HAP-1 (cell line): ENCODE data around the gene G6PC1.
"Not testable (repeated sequence)": the region's sequence is repeated elsewhere in the genome, so short reads cannot be mapped to it uniquely, and the experiment has no call there.

ENCODE experiments used
- DNase-seq, 2 experiments: peaks; one replicate each; pipeline ENCODE4 v3.0.0-alpha.2; 2016 to 2020; ENCODE audit warnings: low spot score in 2 of 2
- H3K27me3 ChIP-seq: fragments of 250-450 bp; sonication (Bioruptor Pico); 2 replicates; pipeline ENCODE4 v1.5.1; 2020; ENCODE audit warnings: low read depth, mild to moderate bottlenecking, moderate library complexity
- H3K36me3 ChIP-seq: fragments of 250-450 bp; sonication (Bioruptor Pico); replicated peaks from 2 replicates; pipeline ENCODE4 v1.5.1; 2020; ENCODE audit warnings: mild to moderate bottlenecking
- H3K4me1 ChIP-seq: fragments of 250-450 bp; sonication (Bioruptor Pico); 2 replicates; pipeline ENCODE4 v1.5.1; 2020; ENCODE audit warnings: mild to moderate bottlenecking
- H3K4me3 ChIP-seq: fragments of 250-450 bp; sonication (Bioruptor Pico); 2 replicates; pipeline ENCODE4 v1.5.1; 2020; ENCODE audit warnings: mild to moderate bottlenecking, moderate library complexity
- H3K9me3 ChIP-seq: fragments of 250-450 bp; sonication (Bioruptor Pico); 2 replicates; pipeline ENCODE4 v1.5.1; 2020; ENCODE audit warnings: mild to moderate bottlenecking, moderate library complexity
- in situ Hi-C: fragments of 300-500 bp; cut with MboI; formaldehyde crosslinking; loops from 3 replicates; pipeline ENCODE4 v1.14.3; 2020; ENCODE audit warnings: low sequenced_read_pairs, inconsistent platforms, mixed read lengths

Gene G6PC1

GRCh38 chr17:42900460-42901331 is at the start of gene G6PC1:
G6PC1 (plus strand) TSS chr17:42900799; CDS start chr17:42900877, 78 bp downstream.
- Histone ChIP-seq H3K4me3 (no peak within 1 kb of the TSS), H3K36me3 (no peaks in the 10 kb centered on the region), H3K4me1 (no peaks in the 10 kb centered on the region), H3K9me3 (no peaks in the 10 kb centered on the region), H3K27me3 (no peaks in the 10 kb centered on the region)
- no peak for DNase-seq
- in situ Hi-C loops: no loop called here

GRCh38 chr17:42850954-42851353 is 49.6 kb upstream of the G6PC1 start, which contains the start of gene AOC3:
AOC3 (plus strand) TSS chr17:42851199; CDS start chr17:42851344, 145 bp downstream.
- no peaks in the 10 kb centered on the region for H3K36me3 ChIP-seq
- no peaks in the 10 kb centered on the region for H3K27me3 ChIP-seq
- in situ Hi-C loops: no loop called here
- H3K4me1 ChIP-seq: no peaks in the 10 kb centered on the region
- no peaks in the 10 kb centered on the region for H3K9me3 ChIP-seq
- no peak within 1 kb of the TSS for H3K4me3 ChIP-seq
- DNase-seq: no peak

GRCh38 chr17:42851371-42852240 is 49.0 kb upstream of the G6PC1 start:
- H3K27me3 ChIP-seq, H3K9me3 ChIP-seq, DNase-seq, H3K4me3 ChIP-seq, H3K4me1 ChIP-seq, H3K36me3 ChIP-seq, in situ Hi-C loops: not testable (repeated sequence)

DNA sequence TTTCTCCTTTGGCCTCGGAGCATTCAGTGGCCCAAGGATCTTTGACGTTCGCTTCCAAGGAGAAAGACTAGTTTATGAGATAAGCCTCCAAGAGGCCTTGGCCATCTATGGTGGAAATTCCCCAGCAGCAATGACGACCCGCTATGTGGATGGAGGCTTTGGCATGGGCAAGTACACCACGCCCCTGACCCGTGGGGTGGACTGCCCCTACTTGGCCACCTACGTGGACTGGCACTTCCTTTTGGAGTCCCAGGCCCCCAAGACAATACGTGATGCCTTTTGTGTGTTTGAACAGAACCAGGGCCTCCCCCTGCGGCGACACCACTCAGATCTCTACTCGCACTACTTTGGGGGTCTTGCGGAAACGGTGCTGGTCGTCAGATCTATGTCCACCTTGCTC is 48.2 kb upstream of the G6PC1 start:
- Histone ChIP-seq H3K4me1 (no peaks in the 10 kb centered on the region), H3K4me3 (no peak overlapping the region), H3K27me3 (no peaks in the 10 kb centered on the region), H3K36me3 (no peaks in the 10 kb centered on the region), H3K9me3 (no peaks in the 10 kb centered on the region)
- no peak for DNase-seq
- in situ Hi-C loops: no loop called here

DNA sequence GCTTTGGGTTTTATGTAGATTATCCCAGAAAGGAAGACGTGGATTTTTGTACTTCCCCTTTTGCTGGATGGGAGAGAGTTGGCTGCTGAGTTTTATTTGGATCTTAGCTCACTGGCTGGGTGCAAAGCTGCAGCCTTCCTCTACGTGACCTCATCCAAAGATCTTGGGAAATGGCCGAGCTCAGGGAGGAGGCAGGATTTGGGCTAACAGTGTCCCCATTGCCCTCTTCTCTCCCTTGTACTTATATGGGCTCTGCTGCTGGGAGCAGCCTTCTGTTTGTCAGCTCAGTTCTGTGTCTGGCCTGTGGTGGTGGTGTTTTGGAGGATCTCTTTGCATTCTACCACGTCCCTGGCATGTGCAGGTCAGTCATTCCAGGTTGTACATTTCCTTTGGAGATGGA is 47.6 kb upstream of the G6PC1 start:
- Histone ChIP-seq H3K4me1 (no peaks in the 10 kb centered on the region), H3K27me3 (no peaks in the 10 kb centered on the region), H3K9me3 (no peaks in the 10 kb centered on the region), H3K36me3 (no peaks in the 10 kb centered on the region), H3K4me3 (no peak overlapping the region)
- in situ Hi-C loops: no loop called here
- no peak for DNase-seq

- Histone ChIP-seq H3K4me1 (no peaks in the 10 kb centered on the region), H3K27me3 (no peaks in the 10 kb centered on the region), H3K36me3 (no peaks in the 10 kb centered on the region), H3K9me3 (no peaks in the 10 kb centered on the region), H3K4me3 (no peak overlapping the region)
- no peak for DNase-seq
- in situ Hi-C loops: no loop called here
Observed at GRCh38 chr17:42853597-42853967, 47.0 kb upstream of the G6PC1 start.

- Histone ChIP-seq H3K4me1 (no peaks in the 10 kb centered on the region), H3K36me3 (no peaks in the 10 kb centered on the region), H3K4me3 (no peak overlapping the region), H3K9me3 (no peaks in the 10 kb centered on the region), H3K27me3 (no peaks in the 10 kb centered on the region)
- in situ Hi-C loops: no loop called here
- DNase-seq: no peak
Observed at GRCh38 chr17:42853968-42854790, 46.4 kb upstream of the G6PC1 start.

DNA sequence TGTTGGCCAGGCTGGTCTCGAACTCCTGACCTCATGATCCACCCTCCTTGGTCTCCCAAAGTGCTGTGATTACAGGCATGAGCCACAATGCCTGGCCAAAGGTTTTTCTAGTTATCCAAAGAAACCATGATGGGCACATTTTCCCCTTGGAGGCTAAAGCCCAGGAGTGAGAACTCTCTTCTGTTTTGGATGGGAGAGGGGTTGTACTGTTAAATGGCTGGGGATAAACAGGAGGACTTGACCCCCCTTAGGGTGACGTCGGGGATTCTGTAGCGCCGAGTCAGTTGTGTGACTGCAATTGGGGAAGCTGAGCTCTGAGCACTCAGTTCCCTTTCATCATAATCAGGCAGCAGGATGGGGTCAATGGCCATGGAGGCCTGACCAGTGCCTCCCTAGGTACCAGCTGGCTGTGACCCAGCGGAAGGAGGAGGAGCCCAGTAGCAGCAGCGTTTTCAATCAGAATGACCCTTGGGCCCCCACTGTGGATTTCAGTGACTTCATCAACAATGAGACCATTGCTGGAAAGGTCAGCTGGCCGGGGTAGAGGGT is 45.5 kb upstream of the G6PC1 start:
- H3K4me1 ChIP-seq: no peaks in the 10 kb centered on the region
- no peak overlapping the region for H3K4me3 ChIP-seq
- no peak for DNase-seq
- in situ Hi-C loops: no loop called here
- no peaks in the 10 kb centered on the region for H3K36me3 ChIP-seq
- H3K9me3 ChIP-seq: no peaks in the 10 kb centered on the region
- H3K27me3 ChIP-seq: no peaks in the 10 kb centered on the region

DNA sequence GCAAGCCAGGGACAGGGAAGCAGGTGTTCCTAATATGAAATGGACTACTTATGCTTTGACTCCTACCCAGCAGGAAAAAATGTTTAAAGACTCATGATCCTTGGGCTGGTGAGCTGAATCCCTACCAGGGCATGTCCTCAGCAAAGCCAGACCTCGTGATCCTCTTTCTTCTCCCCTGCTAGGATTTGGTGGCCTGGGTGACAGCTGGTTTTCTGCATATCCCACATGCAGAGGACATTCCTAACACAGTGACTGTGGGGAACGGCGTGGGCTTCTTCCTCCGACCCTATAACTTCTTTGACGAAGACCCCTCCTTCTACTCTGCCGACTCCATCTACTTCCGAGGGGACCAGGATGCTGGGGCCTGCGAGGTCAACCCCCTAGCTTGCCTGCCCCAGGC is 44.5 kb upstream of the G6PC1 start:
- H3K4me3 ChIP-seq, H3K36me3 ChIP-seq, H3K4me1 ChIP-seq, H3K27me3 ChIP-seq, H3K9me3 ChIP-seq, in situ Hi-C loops, DNase-seq: not testable (repeated sequence)

GRCh38 chr17:42856516-42856915 is 44.1 kb upstream of the G6PC1 start:
- H3K27me3 ChIP-seq, in situ Hi-C loops: not testable (repeated sequence)

DNA sequence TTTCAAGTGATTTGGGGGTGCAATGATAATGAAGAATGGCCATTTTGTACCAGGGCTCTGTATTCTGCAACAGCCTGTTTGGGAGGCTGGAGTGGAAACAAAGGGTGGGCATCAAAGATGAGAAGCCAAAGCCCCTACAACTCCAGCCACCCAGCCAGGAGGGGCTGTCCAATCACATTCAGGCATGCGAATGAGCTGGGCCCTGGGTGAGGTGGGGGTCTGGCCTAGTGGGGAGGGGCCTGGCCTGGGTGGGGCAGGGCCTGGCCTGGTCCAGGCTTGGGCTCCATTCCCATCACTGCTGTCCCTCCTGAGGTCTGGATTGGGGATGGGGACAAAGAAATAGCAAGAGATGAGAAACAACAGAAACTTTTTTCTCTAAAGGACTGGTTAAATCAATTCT is 43.2 kb upstream of the G6PC1 start:
- Histone ChIP-seq H3K4me1 (no peaks in the 10 kb centered on the region), H3K9me3 (no peaks in the 10 kb centered on the region), H3K4me3 (no peak overlapping the region), H3K36me3 (no peaks in the 10 kb centered on the region), H3K27me3 (no peaks in the 10 kb centered on the region)
- in situ Hi-C loops: no loop called here
- no peak for DNase-seq

More at GRCh38 chr17:42856516-42856915, 44.1 kb upstream of the G6PC1 start:
- H3K4me1 ChIP-seq, H3K36me3 ChIP-seq, H3K4me3 ChIP-seq, H3K9me3 ChIP-seq, DNase-seq: not testable (repeated sequence)

DNA sequence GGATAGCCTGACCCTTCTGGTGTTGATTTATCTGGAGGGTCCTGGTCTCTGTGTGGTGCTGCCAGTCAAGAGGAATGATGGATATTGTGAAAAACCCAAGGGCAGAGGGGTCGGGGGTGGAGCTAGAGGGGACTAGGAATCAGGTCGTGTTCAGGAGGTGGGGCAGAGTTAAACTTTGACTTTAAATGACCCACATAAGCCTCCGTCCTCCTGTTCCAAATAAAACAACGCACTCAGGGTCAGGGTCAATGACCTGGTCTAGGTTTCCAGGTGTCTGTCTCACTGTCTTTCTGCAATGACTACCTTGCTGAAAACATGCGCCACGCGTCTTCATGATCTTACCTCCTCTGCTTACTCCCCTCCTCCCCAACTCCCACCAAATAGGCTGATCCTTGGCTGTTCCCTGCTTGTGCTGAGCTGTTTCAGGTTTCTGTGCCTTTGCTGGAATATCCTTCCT is 34.9 kb upstream of the G6PC1 start:
- Histone ChIP-seq H3K4me3 (no peak overlapping the region), H3K9me3 (peaks cover 3% of the 10 kb centered on the region), H3K27me3 (peaks cover 3% of the 10 kb centered on the region; the same call in 1 of the 2 replicates), H3K36me3 (no peaks in the 10 kb centered on the region), H3K4me1 (no peaks in the 10 kb centered on the region)
- in situ Hi-C loops: no loop called here
- DNase-seq: no peak

DNA sequence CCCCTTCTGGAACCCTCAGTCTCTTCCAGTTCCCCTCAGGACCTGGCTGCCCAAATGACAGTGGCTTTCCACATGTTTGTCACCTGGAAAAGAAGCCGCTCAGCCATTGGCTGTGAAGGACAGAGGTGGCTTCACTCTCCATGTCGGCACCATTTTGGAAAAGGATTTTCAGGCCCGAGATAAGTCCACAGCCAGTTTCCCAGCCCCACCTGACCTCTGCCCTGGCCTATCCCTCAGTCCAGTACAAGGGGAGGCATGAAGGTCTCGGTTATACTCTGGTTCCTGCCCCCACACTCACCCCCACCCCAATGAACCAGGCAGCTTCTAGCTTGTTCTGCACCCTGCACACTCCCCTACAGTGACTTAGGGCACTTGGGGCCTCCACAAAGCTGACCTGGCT is 34.4 kb upstream of the G6PC1 start:
- H3K4me1 ChIP-seq: no peaks in the 10 kb centered on the region
- H3K27me3 ChIP-seq: peaks cover 3% of the 10 kb centered on the region; the same call in 1 of the 2 replicates
- in situ Hi-C loops: no loop called here
- no peaks in the 10 kb centered on the region for H3K36me3 ChIP-seq
- peaks cover 7% of the 10 kb centered on the region for H3K9me3 ChIP-seq
- DNase-seq: no peak
- H3K4me3 ChIP-seq: no peak overlapping the region
